Fibroblast of pulmonary artery (primary cell): ENCODE data around the gene KSR1.

Source experiments
- DNase-seq: peaks from one replicate; pipeline ENCODE4 v3.0.0-alpha.2; 2010; ENCODE audit warnings: low read depth
- H3K4me3 ChIP-seq: replicated peaks from 2 replicates; pipeline ENCODE4 v1.5.1; 2011; ENCODE audit warnings: low read depth, mild to moderate bottlenecking, control low read depth, low read length, moderate library complexity
- TF ChIP-seq, protein P1 (sequence below): IDR thresholded peaks from 2 replicates; pipeline ENCODE4 v1.5.1; 2011; ENCODE audit warnings: mild to moderate bottlenecking, control low read depth, low read length, inconsistent platforms; ENCODE audit errors: missing control alignments

The KSR1 gene

DNA sequence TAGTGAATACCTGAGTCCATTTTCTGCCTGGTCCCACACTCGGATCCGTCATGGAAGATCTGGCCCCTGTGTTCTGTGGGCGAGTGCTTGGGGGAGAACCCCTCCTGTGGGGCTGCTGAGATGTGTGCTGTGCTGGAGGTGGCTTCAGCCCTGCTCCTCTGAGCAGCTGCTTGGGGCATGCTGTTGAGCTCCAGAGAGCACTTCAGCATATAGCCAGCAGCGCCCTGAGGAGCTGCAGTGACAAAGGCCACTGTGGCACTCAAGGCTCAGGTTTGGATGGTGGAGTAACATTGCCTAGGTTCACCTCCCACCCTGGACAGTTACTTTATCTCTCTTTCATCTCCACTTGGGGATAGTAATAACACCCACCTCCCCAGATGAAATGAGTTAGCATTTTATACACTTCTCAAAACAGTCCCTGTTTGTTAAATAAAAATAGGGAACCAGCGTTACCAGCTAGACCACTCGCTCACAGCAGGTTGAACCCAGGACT is 75.3 kb downstream of the KSR1 start:
- H3K4me3 ChIP-seq: no peak overlapping the region
- TF ChIP-seq, protein P1, sequence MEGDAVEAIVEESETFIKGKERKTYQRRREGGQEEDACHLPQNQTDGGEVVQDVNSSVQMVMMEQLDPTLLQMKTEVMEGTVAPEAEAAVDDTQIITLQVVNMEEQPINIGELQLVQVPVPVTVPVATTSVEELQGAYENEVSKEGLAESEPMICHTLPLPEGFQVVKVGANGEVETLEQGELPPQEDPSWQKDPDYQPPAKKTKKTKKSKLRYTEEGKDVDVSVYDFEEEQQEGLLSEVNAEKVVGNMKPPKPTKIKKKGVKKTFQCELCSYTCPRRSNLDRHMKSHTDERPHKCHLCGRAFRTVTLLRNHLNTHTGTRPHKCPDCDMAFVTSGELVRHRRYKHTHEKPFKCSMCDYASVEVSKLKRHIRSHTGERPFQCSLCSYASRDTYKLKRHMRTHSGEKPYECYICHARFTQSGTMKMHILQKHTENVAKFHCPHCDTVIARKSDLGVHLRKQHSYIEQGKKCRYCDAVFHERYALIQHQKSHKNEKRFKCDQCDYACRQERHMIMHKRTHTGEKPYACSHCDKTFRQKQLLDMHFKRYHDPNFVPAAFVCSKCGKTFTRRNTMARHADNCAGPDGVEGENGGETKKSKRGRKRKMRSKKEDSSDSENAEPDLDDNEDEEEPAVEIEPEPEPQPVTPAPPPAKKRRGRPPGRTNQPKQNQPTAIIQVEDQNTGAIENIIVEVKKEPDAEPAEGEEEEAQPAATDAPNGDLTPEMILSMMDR: no peak
- no peak for DNase-seq

DNA sequence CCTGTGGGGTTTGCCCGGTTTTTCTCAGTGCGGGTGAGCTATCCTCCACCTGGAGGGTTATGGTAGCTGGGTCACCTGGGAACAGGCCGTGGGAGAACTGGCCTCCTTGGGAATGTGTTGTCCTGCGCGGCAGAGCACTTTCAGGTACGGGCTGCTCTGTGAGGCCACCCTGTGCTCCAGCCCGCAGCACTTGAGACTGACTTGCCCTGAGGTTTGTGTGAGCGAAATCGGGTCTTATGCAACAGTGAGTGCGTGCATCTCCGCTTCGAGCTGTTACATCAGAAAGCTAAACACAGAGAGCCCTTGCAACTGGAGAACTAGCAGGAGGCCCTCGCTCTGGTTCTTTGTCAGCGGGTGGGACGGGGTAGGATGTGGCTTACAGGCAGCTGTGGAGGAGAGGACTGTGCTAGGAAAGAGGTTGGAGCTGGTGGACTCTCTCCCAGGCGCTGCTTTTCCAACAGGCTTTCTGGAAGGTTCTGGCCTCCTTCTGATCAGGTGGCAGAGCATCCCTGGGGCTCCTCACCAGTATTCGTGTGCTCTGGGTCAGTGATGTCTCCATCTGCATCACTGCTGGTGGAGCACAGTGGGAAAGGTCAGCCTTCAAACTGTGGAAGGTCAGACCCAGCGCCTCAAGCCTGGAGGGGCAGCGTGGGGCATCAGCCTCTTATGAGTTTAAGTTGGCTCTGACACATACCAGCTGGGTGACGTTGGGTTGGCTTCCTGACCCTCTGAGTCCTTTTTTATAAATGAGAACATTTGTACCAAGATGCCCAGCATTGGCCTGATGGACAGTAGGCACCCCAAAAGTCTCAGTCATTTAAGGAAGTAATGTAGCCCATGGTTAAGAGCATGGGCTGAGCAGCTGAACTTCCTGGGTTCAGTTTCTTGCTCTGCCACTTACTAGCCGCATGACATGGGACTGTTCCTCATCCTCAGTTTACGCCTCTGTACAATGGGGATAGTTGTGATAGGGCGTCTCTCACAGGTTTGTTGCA is 76.3 kb downstream of the KSR1 start:
- no peak overlapping the region for H3K4me3 ChIP-seq
- TF ChIP-seq, protein P1: no peak
- DNase-seq: peak; percentile 42

DNA sequence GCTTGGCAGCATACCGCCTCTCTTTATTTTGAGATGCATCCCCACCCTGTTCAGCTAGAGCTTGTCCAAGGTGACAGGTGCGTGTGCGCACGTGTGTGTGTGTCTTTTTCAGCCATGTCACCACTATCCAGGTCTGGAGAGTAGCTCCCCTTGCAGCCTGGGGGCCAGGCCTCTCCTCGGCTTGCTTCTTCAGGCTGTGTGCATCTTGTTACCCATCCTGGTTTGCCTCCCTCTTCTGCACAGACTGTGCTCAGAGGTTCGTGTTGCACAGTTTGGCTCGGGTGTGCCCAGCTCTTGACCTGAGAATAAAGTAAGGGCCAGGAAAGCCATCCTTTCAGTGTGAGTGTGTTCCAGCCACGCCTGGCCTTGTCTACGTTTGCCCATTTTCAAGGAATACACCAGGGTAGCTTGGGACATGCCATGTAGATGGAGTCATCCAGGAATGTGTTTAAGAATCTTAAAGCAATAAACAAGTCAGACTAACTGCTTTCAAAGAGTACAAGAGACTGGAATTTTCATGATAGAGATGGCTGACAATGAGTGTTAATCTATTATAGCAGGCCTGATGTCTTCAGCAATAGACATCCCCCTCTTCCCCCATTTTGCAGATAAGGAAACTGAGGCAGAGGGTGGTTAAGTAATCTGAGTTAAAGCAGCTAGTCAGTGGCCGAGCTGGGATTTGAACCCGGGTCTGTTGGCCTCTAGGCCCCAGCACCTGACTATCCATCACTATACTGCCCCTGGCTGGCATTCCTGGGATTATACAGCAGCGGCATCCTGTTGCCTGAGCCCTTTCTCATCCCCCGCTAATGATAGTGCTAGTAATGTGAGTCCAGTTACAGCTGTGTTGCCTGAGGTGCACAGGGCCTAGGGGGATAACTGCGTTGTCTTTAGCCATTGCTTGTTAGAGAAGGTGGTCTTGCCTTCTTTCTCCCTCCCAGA is 77.9 kb downstream of the KSR1 start:
- peak; percentile 84 for DNase-seq
- no peak overlapping the region for H3K4me3 ChIP-seq
- TF ChIP-seq, protein P1: no peak

DNA sequence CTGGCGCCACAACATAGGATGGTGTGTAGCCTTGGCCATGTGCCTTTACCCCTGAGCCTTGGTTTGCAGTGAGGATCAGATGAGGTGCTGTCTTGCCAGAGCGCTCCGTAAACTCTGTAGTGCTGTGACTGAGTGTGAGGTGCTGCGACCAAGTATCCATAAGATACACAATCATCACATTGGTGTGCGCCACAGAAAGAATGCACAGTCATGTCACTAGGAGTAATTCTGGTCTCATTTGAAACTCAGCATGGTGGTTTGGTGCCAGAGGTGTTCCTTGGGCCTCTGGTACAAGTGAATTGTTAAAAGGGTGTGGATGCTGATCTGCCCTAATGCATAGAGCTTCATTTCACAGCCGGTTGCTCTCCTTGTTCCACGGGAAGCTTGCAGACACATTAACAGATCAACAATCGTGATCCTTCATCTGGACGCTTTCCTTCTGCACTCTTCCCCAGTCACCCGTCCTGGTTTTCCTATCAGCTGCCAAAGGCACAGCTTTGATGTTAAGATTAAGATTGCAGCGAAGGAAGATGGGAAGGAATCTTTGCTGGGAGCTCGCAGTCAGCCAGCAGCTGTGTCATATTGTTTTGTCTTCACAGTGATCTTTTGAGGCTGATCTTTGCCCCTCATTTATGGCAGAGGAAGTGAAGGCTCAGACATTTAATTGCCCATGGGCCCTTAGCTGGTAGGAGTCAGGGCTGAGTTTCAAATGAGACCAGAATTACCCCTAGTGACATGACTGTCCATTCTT is 79.1 kb downstream of the KSR1 start:
- TF ChIP-seq, protein P1: no peak
- no peak for DNase-seq
- no peak overlapping the region for H3K4me3 ChIP-seq

DNA sequence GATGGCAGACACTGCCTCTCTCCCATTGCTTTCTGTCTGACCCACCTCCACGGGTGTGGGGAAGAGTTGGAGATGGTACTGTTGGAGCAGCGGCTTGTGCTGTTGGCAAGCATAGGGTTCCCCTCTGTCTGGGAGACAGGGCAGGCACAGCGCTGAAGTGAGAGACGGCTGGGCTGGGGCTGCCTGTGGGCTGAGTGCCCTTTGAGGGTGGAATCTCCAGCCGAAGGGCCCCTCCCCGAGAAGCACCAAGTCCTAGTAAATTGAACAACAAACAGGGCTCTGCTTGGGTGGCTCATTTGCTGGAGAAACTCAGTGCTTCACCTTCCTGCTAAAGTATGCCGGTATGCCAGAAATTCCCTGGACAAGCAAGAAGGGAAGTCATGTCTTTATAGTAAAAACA is 79.7 kb downstream of the KSR1 start:
- TF ChIP-seq, protein P1: no peak
- H3K4me3 ChIP-seq: no peak overlapping the region
- no peak for DNase-seq

DNA sequence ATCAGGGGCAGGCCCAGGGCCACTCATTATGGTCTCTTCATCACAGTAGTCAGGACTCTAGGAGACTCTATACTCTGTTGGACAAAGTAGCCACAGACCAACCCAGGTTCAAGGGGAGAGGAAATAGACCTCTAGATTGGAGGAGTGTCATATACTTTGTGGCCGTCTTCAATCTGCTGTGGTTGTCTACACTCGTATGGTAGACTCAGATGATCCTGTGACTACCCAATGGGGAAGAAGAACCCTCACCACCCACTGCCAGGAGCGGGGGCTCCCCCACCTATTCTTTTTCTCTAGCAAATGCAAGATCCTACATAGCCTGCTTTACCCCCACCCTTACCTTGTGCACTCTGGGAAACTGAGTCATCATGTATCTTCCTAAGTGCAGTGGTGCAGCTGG is 80.5 kb downstream of the KSR1 start:
- H3K4me3 ChIP-seq: no peak overlapping the region
- DNase-seq: no peak

More for the DNA sequence above, 80.5 kb downstream of the KSR1 start:
- TF ChIP-seq, protein P1: no peak
